GM12878 (cell line): ENCODE measurements around the gene NT5C3A. TPM values are rescaled to one million over a fixed set of nuclear protein-coding genes. Genes with fewer than 3 reads are reported as not detected.

Experiments
- ATAC-seq: fragments of 200-7000 bp; cut with Tn5 transposase; 3 replicates; pipeline ENCODE4 v1.9.1; 2020; ENCODE audit warnings: mild to moderate bottlenecking, moderate library complexity
- BruUV-seq: library from RNA; stranded (reverse); fragments of 400-500 nt; replicated peaks from 2 replicates; lab custom pipeline; 2021; lab: Mats Ljungman, UMichigan
- CTCF ChIA-PET: fragments of 300-600 bp; sonication (Branson Sonifier 250); formaldehyde crosslinking; extraction: SDS; loops from one replicate; lab custom pipeline; 2021; ENCODE audit warnings: inconsistent platforms; lab: Yijun Ruan, JAX
- POLR2A ChIA-PET: fragments of 350-600 bp; formaldehyde crosslinking; extraction: SDS; loops from one replicate; lab custom pipeline; 2021; ENCODE audit warnings: inconsistent platforms; lab: Charles Lee
- RAD21 ChIA-PET: fragments of 300-600 bp; sonication (Branson Sonifier 250); formaldehyde crosslinking; loops from one replicate; lab custom pipeline; 2023; ENCODE audit warnings: antibody characterized with exemption; ENCODE audit not compliant: unreplicated experiment; lab: Charles Lee
- SMC1A ChIA-PET: fragments of 300-600 bp; sonication (Branson Sonifier 250); formaldehyde crosslinking; loops from one replicate; lab custom pipeline; 2023; ENCODE audit not compliant: unreplicated experiment, uncharacterized antibody; lab: Charles Lee
- DNase-seq: peaks from one replicate; pipeline ENCODE4 v3.0.0-alpha.2; 2011; ENCODE audit warnings: low read depth, low spot score
- FAIRE-seq: peaks from 3 replicates; lab custom pipeline; 2011; peaks lifted over from hg19 to GRCh38; lab: Jason Lieb, UNC
- H2AFZ ChIP-seq: 2 replicates; pipeline ENCODE4 v1.6.0; 2011; ENCODE audit warnings: low read depth, low read length, control low read depth; ENCODE audit not compliant: control insufficient read depth
- H3K27ac ChIP-seq: 2 replicates; pipeline ENCODE4 v1.5.1; 2011; ENCODE audit warnings: control low read depth; ENCODE audit not compliant: control insufficient read depth, insufficient read depth
- H3K27me3 ChIP-seq, 2 experiments: replicated peaks in 1 of 2; 2 replicates each; pipeline versions ENCODE4 v1.6.0 to v1.6.1; 2011; ENCODE audit warnings: low read length in 1 of 2; ENCODE audit not compliant: control insufficient read depth in 2 of 2, insufficient read depth in 2 of 2
- H3K36me3 ChIP-seq, 2 experiments: 2 replicates each; pipeline ENCODE4 v1.5.1; 2011; ENCODE audit warnings: low read length in 1 of 2; ENCODE audit not compliant: control insufficient read depth in 2 of 2, insufficient read depth in 2 of 2
- H3K4me1 ChIP-seq: 2 replicates; pipeline ENCODE4 v1.6.1; 2011; ENCODE audit warnings: mild to moderate bottlenecking, low read length, moderate library complexity, mixed read lengths; ENCODE audit not compliant: control insufficient read depth, insufficient read depth
- H3K4me2 ChIP-seq: 2 replicates; pipeline ENCODE4 v1.6.0; 2011; ENCODE audit warnings: control low read depth; ENCODE audit not compliant: control insufficient read depth, insufficient read depth
- H3K4me3 ChIP-seq: fragments of 200-600 bp; sonication (generic); 2 replicates; pipeline ENCODE4 v1.5.1; 2016
- H3K79me2 ChIP-seq: 2 replicates; pipeline ENCODE4 v1.6.0; 2011; ENCODE audit warnings: low read length; ENCODE audit not compliant: control insufficient read depth, insufficient read depth
- H3K9ac ChIP-seq: 2 replicates; pipeline ENCODE4 v1.8.0; 2011; ENCODE audit warnings: low read length, control low read depth, mixed read lengths; ENCODE audit not compliant: control insufficient read depth, insufficient read depth
- H3K9me3 ChIP-seq: replicated peaks from 3 replicates; pipeline ENCODE4 v1.5.1; 2011; ENCODE audit warnings: mild to moderate bottlenecking, low read length; ENCODE audit not compliant: control insufficient read depth, insufficient read depth
- H4K20me1 ChIP-seq: 2 replicates; pipeline ENCODE4 v1.6.0; 2011; ENCODE audit not compliant: control insufficient read depth, insufficient read depth
- CEBPB ChIP-seq, 2 experiments: fragments of 150-350 bp in 1 of 2; IDR thresholded peaks; 2 replicates each; pipeline ENCODE4 v1.6.1; 2012 to 2014; ENCODE audit warnings: low read depth in 2 of 2, low read length in 2 of 2, borderline replicate concordance in 1 of 2, inconsistent platforms in 1 of 2
- CREM ChIP-seq: IDR thresholded peaks from 2 replicates; pipeline ENCODE4 v1.6.1; 2014; ENCODE audit warnings: antibody characterized with exemption, low read depth
- GABPA ChIP-seq: IDR thresholded peaks from 2 replicates; pipeline ENCODE4 v1.6.1; 2014; ENCODE audit warnings: antibody characterized with exemption, low read depth, mild to moderate bottlenecking, inconsistent platforms
- NFXL1 ChIP-seq: fragments of 450-650 bp; IDR thresholded peaks from 2 replicates; pipeline ENCODE4 v1.6.1; 2017; ENCODE audit warnings: antibody characterized with exemption, mild to moderate bottlenecking, borderline replicate concordance
- SMARCA5 ChIP-seq: fragments of 450-650 bp; IDR thresholded peaks from 2 replicates; pipeline ENCODE4 v1.6.1; 2017; ENCODE audit warnings: mild to moderate bottlenecking
- TBL1XR1 ChIP-seq: IDR thresholded peaks from 2 replicates; pipeline ENCODE4 v1.6.1; 2012; ENCODE audit warnings: low read depth, low read length, improper control_type of control experiment
- ZNF592 ChIP-seq: fragments of 450-650 bp; IDR thresholded peaks from 2 replicates; pipeline ENCODE4 v1.6.1; 2017; ENCODE audit warnings: mild to moderate bottlenecking, moderate library complexity
- ZZZ3 ChIP-seq: IDR thresholded peaks from 2 replicates; pipeline ENCODE4 v1.6.1; 2011; ENCODE audit warnings: low read depth; ENCODE audit not compliant: control insufficient read depth, insufficient read length
- WGBS: methylation state at CpG from one replicate; pipeline ENCODE4 v1.1.6; 2016; ENCODE audit warnings: low lambda C conversion rate; ENCODE audit not compliant: insufficient replicate concordance, insufficient coverage; ENCODE audit errors: missing lambda C conversion rate; 5-methylcytosine and 5-hydroxymethylcytosine counted together
- in situ Hi-C: fragments of 300-500 bp; cut with MboI; formaldehyde crosslinking; loops from 9 replicates; pipeline ENCODE4 v1.14.3; 2018; ENCODE audit warnings: mixed read lengths
- intact Hi-C: fragments of 100-400 bp; cut with micrococcal nuclease; formaldehyde crosslinking; loops from one replicate; pipeline ENCODE4 v1.14.2; 2022; ENCODE audit not compliant: unreplicated experiment
- polyA plus RNA-seq, 11 experiments: library from polyadenylated mRNA; depleted of rRNA in 4 of 11; unstranded in 6 of 11; stranded (reverse) in 5 of 11; fragments of >200 nt; fragmentation: Nextera tagmentation in 4 of 11; fragmentation: Illumina TruSeq in 1 of 11; extraction: Ambion mirVana in 4 of 11; extraction: Trizol in 1 of 11; gene quantifications; 1 replicate in 1 of 11; 2 replicates in 10 of 11; pipeline versions ENCODE4 v1.2.1 to v1.2.3, GENCODE V29; 2011 to 2016; ENCODE audit warnings: inconsistent platforms in 2 of 11, missing spikeins in 2 of 11, low read depth in 1 of 11
- total RNA-seq, 4 experiments: library from RNA; depleted of rRNA in 3 of 4; stranded (reverse); fragments of >200 nt in 3 of 4; fragmentation: Illumina TruSeq in 1 of 4; extraction: Trizol in 1 of 4; gene quantifications; 2 replicates each; pipeline versions ENCODE4 v1.2.1 to v1.2.3, GENCODE V29; 2013 to 2021

NT5C3A gene
- total and polyA plus RNA-seq, 10 of the 15 experiments (the other 5 are each of a cell fraction or from before 2014, with no cell fraction given): 53.0 to 111 (median 71.4) TPM

- in situ Hi-C loops: loop anchor here (10.0 kb wide), 1 partner anchor 359 kb away; no protein-coding TSS in a partner anchor
- ChIA-PET POLR2A (interaction anchor here (0.7 to 1.4 kb wide), 5 partner anchors 8 to 55 kb away, joined by 3 to 7 read pairs (median 3); partner anchors contain the start of genes NT5C3A and RP9), SMC1A (interaction anchor here (1.4 to 3.9 kb wide), 5 partner anchors 8 to 207 kb away, joined by 5 to 19 read pairs (median 7); partner anchors contain the start of genes NT5C3A and RP9), RAD21 (interaction anchor here (1.0 to 4.1 kb wide), 6 partner anchors 9 to 557 kb away, joined by 3 to 29 read pairs (median 6); partner anchors contain the start of gene NT5C3A), CTCF (interaction anchor here (0.6 to 4.6 kb wide), 9 partner anchors 8 to 207 kb away, joined by 3 to 33 read pairs (median 7); partner anchors contain the start of gene NT5C3A)
- Histone ChIP-seq H3K27me3 (no peaks in the 10 kb centered on the region), H3K4me2 (no peak overlapping the region), H3K79me2 (peaks cover 88% of the 10 kb centered on the region), H3K36me3 (no peaks in the 10 kb centered on the region), H2AFZ (no peak overlapping the region), H3K9me3 (no peaks in the 10 kb centered on the region), H3K27ac (no peak overlapping the region), H4K20me1 (no peaks in the 10 kb centered on the region), H3K4me3 (no peak overlapping the region), H3K9ac (no peak overlapping the region), H3K4me1 (peaks cover 21% of the 10 kb centered on the region)
- intact Hi-C loops: loop anchor here (5.0 kb wide), 1 partner anchor 361 kb away; no protein-coding TSS in a partner anchor
- FAIRE-seq (no peak), ATAC-seq (no peak), DNase-seq (no peak)
- TF ChIP-seq ZNF592 (no peak), TBL1XR1 (no peak), ZZZ3 (no peak), CREM (no peak), NFXL1 (no peak), GABPA (no peak), SMARCA5 (no peak), CEBPB (IDR thresholded peaks at IDR 0.05; ENCODE audit: borderline replicate concordance in 1 of 2, low read depth in 2 of 2, low read length in 2 of 2) (no peak)
- BruUV-seq: no TSS peak
- WGBS: 39% methylated on average over 1 of the region's 1 CpG
These were observed 8.9 kb downstream of the NT5C3A start for GRCh38 chr7:33053721-33054120.
